HUES48 (cell line): ENCODE data around the gene SUFU.

Experiments used
- H3K27ac ChIP-seq: one replicate; pipeline ENCODE4 v1.7.0; 2013; ENCODE audit warnings: low read depth, low read length, inconsistent platforms
- H3K27me3 ChIP-seq: 2 replicates; pipeline ENCODE4 v1.6.1; 2013; ENCODE audit warnings: mild to moderate bottlenecking, low read length; ENCODE audit not compliant: control insufficient read depth, insufficient read depth
- H3K36me3 ChIP-seq: 2 replicates; pipeline ENCODE4 v1.6.1; 2013; ENCODE audit warnings: low read length; ENCODE audit not compliant: control insufficient read depth, insufficient read depth
- H3K4me1 ChIP-seq: 2 replicates; pipeline ENCODE4 v1.6.1; 2013; ENCODE audit warnings: mild to moderate bottlenecking, low read length; ENCODE audit not compliant: control insufficient read depth, insufficient read depth
- H3K4me3 ChIP-seq: 2 replicates; pipeline ENCODE4 v1.5.1; 2013; ENCODE audit warnings: mild to moderate bottlenecking, low read depth, low read length
- H3K9ac ChIP-seq: 2 replicates; pipeline ENCODE4 v1.6.1; 2013; ENCODE audit warnings: mild to moderate bottlenecking, low read depth, low read length, moderate library complexity
- H3K9me3 ChIP-seq: 2 replicates; pipeline ENCODE4 v1.6.1; 2013; ENCODE audit warnings: low read length; ENCODE audit not compliant: control insufficient read depth, insufficient read depth

SUFU gene

DNA sequence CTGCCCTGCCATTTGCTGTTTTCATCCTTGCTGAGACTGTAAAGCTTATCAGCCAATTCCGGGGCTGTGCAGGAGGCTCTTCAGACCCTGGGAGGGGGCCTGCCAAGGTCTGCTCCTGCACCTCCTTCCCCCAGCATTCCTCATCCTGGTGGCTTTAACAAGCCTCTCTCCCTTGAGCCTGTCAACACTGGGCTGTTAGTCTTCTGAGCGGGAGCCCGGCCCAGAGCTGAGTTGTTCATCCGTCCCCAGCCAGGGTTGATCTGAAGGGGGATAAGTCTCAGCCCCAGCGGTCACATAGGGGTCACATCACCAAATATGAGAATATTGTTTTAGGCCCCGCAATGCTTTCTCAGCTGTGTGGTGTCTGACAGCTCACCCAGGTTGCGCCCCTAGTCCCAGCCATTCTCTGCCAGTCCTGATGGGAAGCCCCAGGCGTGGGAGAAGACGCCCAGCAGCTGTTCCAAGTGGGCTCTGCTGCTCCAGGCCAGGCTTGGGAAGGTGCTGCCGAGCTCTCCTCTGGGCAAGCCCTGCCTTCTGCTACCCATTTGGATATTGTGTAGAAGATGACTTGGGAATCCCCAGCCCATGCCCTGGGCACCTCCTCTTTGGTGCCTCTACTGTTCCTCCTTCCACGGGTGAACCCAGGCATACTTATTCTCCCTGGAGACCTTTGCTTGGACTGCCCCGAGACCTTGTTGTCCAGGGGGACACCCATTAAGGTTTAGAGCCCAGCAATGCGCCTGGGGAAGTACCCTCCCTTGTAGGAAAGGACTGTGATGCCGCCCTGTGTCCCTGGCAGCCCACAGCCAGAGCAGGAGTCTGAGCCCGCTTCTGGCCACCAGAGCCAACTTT, 117.0 kb downstream of the SUFU start:
- Histone ChIP-seq H3K36me3 (0 out of 2 replicates have a peak, but pooled peaks cover 2% of the 10 kb centered on the region), H3K9me3 (no peaks in the 10 kb centered on the region), H3K9ac (no peak overlapping the region)

DNA sequence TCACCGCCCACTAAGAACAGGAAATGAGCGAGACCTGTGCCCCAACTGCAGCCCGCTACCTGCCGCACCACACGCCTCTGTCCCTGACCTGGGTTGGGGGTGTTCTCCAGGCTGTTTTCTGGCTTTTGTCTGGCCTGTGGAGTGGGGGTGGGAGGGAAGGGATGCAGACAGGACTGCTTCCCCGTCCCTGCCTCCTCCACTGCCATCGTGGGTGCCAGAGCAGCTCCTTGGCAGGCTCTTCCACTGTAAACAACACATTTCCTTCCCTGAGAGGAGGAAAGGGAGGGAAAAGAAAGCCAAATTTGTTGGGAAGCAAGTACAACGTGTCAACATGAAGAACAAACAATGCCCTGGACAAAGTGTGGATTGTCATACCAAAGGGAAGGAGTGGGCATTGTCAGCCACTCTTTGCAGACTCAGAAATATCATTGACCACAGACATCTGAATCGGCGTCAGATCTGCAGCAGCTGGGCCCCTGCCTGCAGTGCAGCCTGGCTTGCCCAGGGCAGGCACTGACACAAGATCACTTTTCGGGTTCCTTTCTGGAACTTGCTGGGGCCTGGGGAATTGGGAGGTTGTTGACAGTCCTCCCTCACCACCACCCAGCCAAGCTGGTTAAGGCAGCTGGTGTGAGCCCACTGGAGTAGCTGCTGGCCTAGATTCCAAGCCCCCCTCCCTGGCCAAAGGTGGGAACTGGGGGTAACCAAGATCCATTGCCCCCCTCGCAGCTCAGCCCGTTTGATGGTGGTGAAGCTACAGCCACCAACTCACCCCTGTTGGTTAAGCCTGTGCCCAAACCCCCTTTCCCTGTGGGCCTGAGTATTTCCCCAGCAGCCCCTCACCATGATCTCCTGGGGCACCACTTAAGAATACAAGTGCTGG, 117.9 kb downstream of the SUFU start:
- Histone ChIP-seq H3K27ac (no peak overlapping the region), H3K9me3 (no peaks in the 10 kb centered on the region), H3K4me3 (no peak overlapping the region), H3K36me3 (0 out of 2 replicates have a peak, but pooled peaks cover 2% of the 10 kb centered on the region), H3K4me1 (peaks cover 5% of the 10 kb centered on the region), H3K27me3 (no peaks in the 10 kb centered on the region), H3K9ac (no peak overlapping the region)

More for the DNA sequence above, 117.0 kb downstream of the SUFU start:
- Histone ChIP-seq H3K4me1 (no peaks in the 10 kb centered on the region), H3K4me3 (no peak overlapping the region), H3K27ac (no peak overlapping the region), H3K27me3 (no peaks in the 10 kb centered on the region)

- H3K27me3 ChIP-seq, result no peaks in the 10 kb centered on the region
- no peak overlapping the region for H3K4me3 ChIP-seq
- no peaks in the 10 kb centered on the region for H3K9me3 ChIP-seq
- H3K36me3 ChIP-seq, result no peaks in the 10 kb centered on the region
- no peak overlapping the region for H3K27ac ChIP-seq
- H3K9ac ChIP-seq, result no peak overlapping the region
- peaks cover 26% of the 10 kb centered on the region for H3K4me1 ChIP-seq
Measured at GRCh38 chr10:102624094-102624493, 120.3 kb downstream of the SUFU start.

DNA sequence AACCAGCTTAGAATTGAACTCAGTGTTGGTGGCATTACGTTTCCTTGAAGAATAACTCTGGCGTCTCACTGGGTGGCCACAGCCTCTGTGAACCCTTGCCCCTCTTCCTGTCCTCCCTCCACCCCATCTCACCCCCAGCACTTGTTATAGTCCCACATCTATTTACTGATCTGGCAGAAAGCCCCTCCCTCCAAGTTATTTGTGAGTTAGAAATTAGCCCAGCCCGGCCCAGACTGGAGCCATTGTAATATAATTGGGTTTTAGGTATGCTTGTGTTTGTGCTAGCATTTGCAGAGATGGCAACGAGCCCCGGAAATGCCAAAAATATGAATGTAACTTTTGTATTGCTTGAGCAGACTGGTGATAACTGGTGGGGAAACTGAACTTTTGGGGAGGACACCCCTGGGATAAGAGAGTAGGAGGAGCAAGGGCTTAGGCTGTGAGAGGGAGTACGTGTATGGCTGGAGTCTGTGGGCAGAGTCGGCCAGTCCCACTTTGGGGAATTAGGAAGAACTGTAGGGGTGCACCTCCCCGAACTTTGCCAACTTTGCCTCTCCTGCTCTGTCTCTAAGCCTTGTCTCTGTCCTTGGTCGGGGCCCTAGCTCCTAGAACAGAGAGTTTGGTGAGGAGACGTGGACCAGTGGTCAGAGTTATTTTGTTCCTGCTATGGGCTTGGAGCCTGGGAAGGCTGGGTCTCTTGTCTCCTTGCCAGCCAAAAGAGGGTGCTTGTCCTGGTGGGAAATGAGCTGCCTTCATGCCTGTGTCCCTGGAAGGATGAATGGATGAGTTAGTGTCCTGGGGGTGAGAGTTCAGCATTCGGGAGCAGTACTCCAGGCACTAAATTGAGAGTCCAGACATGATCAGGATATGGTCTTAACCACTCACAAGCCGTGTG, 121.2 kb downstream of the SUFU start:
- H3K9me3 ChIP-seq, result no peaks in the 10 kb centered on the region
- no peak overlapping the region for H3K9ac ChIP-seq
- no peak overlapping the region for H3K4me3 ChIP-seq
- peaks cover 34% of the 10 kb centered on the region for H3K4me1 ChIP-seq
- H3K36me3 ChIP-seq, result no peaks in the 10 kb centered on the region
- no peak overlapping the region for H3K27ac ChIP-seq
- no peaks in the 10 kb centered on the region for H3K27me3 ChIP-seq

GRCh38 chr10:102626026-102626685, 122.4 kb downstream of the SUFU start:
- Histone ChIP-seq H3K36me3 (no peaks in the 10 kb centered on the region), H3K27ac (peak overlapping the region; percentile 11), H3K4me3 (no peak overlapping the region), H3K4me1 (peaks cover 41% of the 10 kb centered on the region), H3K27me3 (no peaks in the 10 kb centered on the region), H3K9ac (no peak overlapping the region), H3K9me3 (no peaks in the 10 kb centered on the region)

DNA sequence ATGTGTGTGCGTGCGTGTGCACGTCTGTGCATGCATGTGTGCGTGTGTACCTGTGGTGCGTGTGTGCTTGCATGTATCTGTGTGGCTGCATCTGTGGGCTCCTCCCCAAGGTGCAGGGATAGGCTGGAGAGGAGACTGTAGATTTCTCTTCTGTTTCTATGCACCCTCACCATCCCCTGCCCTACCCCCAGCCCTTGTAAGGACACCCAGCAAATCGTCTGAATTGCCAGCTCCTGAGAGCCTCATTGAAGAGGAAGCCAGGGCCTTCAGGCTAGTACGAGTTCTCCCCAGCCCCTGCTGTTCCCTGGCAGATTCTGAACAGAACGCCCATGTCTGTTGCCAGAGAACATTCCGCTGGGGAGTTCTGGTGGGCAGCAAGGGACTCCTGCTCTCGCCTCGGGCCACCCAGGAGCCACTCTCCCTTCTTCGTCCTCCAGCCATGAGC, 123.5 kb downstream of the SUFU start:
- Histone ChIP-seq H3K9ac (peak overlapping the region; percentile 93), H3K4me3 (peak overlapping the region; percentile 12; the same call in 1 of the 2 replicates), H3K9me3 (no peaks in the 10 kb centered on the region), H3K27me3 (no peaks in the 10 kb centered on the region), H3K36me3 (no peaks in the 10 kb centered on the region), H3K4me1 (peaks cover 41% of the 10 kb centered on the region), H3K27ac (peak overlapping the region; percentile 99)

GRCh38 chr10:102627736-102628293, 124.0 kb downstream of the SUFU start:
- peaks cover 41% of the 10 kb centered on the region for H3K4me1 ChIP-seq
- peak overlapping the region; percentile 12; the same call in 1 of the 2 replicates for H3K4me3 ChIP-seq
- H3K36me3 ChIP-seq, result no peaks in the 10 kb centered on the region
- peak overlapping the region; percentile 93 for H3K9ac ChIP-seq
- no peaks in the 10 kb centered on the region for H3K9me3 ChIP-seq
- H3K27ac ChIP-seq, result peak overlapping the region; percentile 99
- no peaks in the 10 kb centered on the region for H3K27me3 ChIP-seq

DNA sequence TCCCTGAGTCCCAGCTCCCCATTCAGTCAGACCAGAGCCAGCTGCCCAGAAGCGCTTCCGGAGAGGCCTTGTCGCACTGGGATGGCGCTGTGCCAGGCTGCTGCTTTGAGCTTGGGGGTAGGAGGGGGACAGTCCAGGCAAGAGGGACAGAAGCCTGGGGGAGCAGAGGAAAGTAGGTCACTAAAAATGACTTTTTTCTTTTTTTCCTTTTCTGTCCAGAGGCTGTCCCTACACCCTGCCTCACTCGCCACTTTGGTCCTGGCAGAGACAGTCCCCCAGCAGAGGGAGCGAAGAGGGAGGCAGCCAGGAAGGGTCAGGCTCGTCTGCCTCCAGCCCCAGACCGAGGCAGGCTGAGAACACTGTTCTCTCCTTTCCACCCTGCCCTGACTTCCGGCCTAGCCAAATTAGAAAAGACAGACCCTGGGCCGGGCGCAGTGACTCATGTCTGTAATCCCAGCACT, 124.7 kb downstream of the SUFU start:
- peak overlapping the region; percentile 99 for H3K27ac ChIP-seq
- H3K9me3 ChIP-seq, result no peaks in the 10 kb centered on the region
- no peaks in the 10 kb centered on the region for H3K27me3 ChIP-seq
- H3K36me3 ChIP-seq, result no peaks in the 10 kb centered on the region
- peaks cover 41% of the 10 kb centered on the region for H3K4me1 ChIP-seq
- peak overlapping the region; percentile 42; the same call in 1 of the 2 replicates for H3K9ac ChIP-seq
- no peak overlapping the region for H3K4me3 ChIP-seq

- no peak overlapping the region for H3K4me3 ChIP-seq
- peaks cover 41% of the 10 kb centered on the region for H3K4me1 ChIP-seq
- H3K9me3 ChIP-seq, result no peaks in the 10 kb centered on the region
- H3K27me3 ChIP-seq, result no peaks in the 10 kb centered on the region
- H3K36me3 ChIP-seq, result no peaks in the 10 kb centered on the region
- peak overlapping the region; percentile 99 for H3K27ac ChIP-seq
- H3K9ac ChIP-seq, result no peak overlapping the region
Measured at GRCh38 chr10:102629661-102630614, 126.2 kb downstream of the SUFU start.
